DMS53 treated with DMSO at 0.1 percent for 48 hours (cell line): ENCODE results near the gene CLASP2.

ENCODE experiments used
- DNase-seq: peaks from one replicate; lab custom pipeline; 2025; ENCODE audit not compliant: unreplicated experiment; lab: John Stamatoyannopoulos, UW

Gene CLASP2

DNA sequence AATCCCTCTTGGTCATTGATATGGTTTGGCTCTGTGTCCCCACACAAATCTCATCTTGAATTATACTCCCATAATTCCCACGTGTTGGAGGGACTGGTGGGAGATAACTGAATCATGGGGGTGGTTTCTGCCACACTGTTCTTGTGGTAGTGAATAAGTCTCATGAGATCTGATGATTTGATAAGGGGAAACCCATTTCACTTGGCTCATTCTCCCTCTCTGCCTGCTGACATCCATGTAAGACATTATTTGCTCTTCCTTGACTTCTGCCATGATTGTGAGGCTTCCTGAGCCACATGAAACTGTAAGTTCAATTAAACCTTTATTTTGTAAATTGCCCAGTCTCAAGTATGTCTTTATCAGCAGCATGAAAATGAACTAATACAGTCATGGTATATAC, 171.0 kb downstream of the CLASP2 start:
- DNase-seq, result no peak

- DNase-seq, result no peak
These were observed 173.9 kb downstream of the CLASP2 start for GRCh38 chr3:33544126-33544525.

GRCh38 chr3:33543601-33544000, 174.5 kb downstream of the CLASP2 start:
- no peak for DNase-seq

DNA sequence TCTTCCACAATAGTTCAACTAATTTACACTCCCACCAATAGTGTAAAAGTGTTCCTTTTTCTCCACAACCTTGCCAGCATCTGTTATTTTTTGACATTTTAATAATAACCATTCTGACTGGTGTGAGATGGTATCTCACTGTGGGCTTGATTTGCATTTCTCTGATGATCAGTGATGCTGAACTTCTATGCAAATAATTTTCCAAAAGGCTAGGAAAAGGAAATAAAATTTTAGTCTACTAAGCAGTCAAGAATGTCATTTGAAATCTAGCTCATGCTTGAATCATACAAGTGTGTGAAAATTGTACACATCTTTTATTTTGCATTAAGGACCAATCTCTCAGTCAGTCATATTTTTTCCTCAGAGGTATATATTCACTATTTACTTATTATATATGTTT, 176.1 kb downstream of the CLASP2 start:
- no peak for DNase-seq

GRCh38 chr3:33538678-33539339, 179.2 kb downstream of the CLASP2 start:
- DNase-seq, result no peak

DNA sequence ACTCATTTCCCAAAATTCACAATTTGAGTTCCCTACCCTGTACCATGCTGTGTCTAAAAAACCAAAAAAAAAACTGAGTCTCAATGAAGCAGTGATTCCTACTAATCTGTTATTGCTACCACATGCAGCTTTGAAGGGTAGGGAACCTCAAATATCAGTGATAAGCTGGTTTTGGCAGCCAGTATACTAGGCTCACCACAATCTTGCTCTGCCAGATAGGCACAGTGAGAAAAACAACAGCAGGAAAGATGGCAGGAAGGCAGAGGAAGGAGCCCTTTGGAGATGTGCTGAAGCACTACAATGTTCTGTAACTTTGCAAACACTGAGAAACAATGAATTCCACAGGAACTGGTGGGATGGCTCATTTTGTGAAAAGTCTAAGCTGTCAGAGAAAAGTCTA, 180.9 kb downstream of the CLASP2 start:
- no peak for DNase-seq

GRCh38 chr3:33526787-33527186, 191.3 kb downstream of the CLASP2 start:
- DNase-seq, result no peak

DNA sequence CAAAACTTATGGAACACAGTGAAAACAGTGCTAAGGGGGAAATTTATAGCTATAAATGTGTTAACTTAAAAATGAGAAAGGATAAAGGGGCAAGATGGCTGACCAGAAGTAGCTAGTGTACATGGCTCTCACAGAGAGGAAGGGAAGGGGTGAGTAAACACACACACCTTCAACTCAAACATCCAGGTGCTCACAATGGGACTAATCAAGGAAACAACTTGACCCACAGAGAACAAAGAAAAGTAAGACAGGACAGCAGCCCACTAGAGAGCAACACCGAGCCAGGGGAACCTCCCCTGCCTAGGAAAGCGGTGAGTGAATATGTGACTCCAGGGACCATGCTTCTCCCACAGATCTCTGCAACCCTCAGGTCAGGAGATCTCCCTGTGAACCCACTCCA, 192.8 kb downstream of the CLASP2 start:
- DNase-seq, result peak; percentile 20

GRCh38 chr3:33523093-33523667, 194.9 kb downstream of the CLASP2 start:
- no peak for DNase-seq

DNA sequence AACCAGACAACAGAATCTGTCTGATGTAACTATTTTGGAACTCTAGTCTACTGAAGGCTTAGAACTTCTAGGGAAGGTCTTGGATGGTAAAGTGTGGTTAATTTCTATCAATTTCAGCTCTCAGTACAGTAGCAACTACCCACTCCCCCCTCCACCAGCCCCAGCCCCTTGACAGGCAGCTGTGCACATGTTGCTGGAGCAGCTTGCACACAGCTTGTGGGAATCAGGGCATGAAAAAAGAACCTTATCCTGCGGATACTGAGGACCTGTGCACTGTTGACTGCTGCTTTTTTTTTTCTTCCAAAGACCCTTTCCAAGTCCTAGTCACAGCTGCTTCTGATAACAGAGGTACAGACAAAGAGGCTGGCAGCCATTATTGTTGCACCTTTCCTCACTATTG, 196.3 kb downstream of the CLASP2 start:
- DNase-seq, result no peak

GRCh38 chr3:33513262-33513863, 204.7 kb downstream of the CLASP2 start:
- DNase-seq, result no peak

GRCh38 chr3:33505027-33505426, 213.0 kb downstream of the CLASP2 start:
- DNase-seq, result no peak

- DNase-seq, result no peak
These were observed 221.6 kb downstream of the CLASP2 start for GRCh38 chr3:33496449-33496848.

DNA sequence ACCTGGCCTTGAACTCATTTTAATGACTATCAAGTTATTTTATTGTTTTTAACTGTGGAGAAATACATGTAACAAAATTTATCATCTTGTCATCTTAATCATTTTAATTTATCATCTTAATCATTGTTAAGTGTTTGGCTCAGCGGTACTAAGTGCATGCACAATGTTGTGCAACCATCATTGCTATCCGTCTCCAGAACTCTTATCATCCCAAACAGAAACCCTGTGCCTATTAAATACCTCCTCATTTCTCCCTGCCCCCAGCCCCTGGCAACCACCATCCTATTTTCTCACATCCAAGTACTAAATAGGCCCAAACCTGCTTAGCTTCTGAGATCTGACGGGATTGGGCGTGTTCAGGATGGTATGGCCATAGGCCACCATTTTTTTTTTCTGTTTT, 226.3 kb downstream of the CLASP2 start:
- DNase-seq, result no peak

GRCh38 chr3:33490641-33491241, 227.3 kb downstream of the CLASP2 start:
- DNase-seq, result no peak

- DNase-seq, result no peak
These were observed 229.4 kb downstream of the CLASP2 start for GRCh38 chr3:33488683-33489082.

GRCh38 chr3:33488246-33488645, 229.8 kb downstream of the CLASP2 start:
- DNase-seq, result no peak

DNA sequence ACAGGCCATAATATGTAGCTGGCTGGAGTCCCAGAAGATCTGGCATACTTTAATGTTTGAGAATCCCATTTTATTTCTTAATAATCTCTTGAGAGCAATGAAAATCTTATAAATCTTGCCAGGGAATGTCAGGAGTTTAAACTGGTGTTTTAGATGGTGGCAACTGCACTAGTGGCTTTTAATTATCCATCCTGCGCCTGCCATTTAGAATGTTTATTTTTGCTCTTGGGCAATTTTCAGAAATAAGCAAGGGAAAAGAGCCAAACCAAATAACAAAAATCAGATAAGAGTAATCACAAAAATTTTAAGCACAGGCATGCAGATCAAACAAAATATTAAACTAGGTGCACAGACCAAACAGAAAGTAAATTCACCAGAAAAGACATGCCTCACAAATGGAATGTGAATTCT, 235.9 kb downstream of the CLASP2 start:
- no peak for DNase-seq

- no peak for DNase-seq
These were observed 243.2 kb downstream of the CLASP2 start for GRCh38 chr3:33474896-33475295.

DNA sequence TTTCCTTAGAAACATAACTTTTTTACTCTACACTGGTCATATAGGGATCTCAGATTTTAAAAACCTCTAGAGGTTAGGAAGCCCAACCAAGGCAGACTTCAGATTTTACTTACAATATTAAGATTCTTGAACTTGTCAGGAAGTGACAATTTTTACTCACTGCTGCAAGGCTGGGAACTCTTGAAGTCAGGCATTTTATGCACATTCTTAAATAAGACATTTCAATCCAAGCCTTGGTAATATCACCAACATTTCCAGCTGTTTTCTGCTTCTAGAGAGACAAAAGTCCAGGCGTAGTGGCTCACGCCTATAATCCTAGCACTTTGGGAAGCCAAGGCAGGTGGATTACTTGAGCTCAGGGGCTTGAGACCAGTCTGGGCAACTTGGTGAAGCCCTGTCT, 244.2 kb downstream of the CLASP2 start:
- no peak for DNase-seq

DNA sequence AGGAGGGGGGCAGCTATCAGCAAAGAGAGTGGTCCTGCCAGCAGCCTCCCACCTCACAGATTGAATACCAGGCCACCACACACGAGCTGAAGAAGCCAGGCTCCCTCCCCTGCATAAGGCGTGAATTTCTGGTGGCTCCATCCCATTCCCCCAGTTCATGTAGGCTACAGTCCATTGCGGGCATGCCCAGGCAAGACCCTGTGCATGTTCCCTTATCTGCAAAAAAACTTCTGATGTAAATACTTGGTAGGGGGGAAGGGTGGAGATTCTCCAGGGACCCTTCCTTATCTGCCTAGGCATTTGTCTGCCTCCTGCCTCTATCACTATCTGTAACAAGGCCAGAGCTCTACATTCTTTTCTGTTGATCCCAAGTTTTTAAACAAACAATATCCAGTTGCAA, 250.3 kb downstream of the CLASP2 start:
- DNase-seq, result no peak

DNA sequence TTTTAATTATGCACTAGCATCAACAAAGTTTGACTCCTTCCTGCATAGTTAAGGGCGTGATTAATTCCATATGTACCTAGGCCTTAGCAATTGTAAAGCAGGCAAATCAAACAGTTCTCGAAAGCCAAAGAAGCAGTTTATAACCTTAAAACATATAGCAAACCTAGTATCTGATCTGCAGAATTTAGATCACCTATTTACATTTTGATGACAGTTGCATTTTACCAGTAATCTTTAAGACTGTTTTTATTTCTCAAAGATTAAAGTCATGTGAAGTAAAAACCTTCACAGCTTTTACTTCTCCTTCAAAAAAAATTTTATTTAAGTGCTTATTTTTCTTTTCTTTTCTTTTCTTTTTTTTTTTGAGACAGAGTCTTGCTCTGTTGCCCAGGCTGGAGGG, 257.0 kb downstream of the CLASP2 start:
- no peak for DNase-seq
